HG02884 (cell line): Measurements from ENCODE around the gene RFX3.
A peak's percentile ranks its signal among the peaks of the same experiment; 100 is the strongest.

Experiments
- ATAC-seq: cut with Tn5 transposase; IDR thresholded peaks from one replicate; pipeline ENCODE4 v1.9.1; 2021; ENCODE audit warnings: mild to moderate bottlenecking, moderate library complexity; ENCODE audit not compliant: unreplicated experiment

The RFX3 gene

DNA sequence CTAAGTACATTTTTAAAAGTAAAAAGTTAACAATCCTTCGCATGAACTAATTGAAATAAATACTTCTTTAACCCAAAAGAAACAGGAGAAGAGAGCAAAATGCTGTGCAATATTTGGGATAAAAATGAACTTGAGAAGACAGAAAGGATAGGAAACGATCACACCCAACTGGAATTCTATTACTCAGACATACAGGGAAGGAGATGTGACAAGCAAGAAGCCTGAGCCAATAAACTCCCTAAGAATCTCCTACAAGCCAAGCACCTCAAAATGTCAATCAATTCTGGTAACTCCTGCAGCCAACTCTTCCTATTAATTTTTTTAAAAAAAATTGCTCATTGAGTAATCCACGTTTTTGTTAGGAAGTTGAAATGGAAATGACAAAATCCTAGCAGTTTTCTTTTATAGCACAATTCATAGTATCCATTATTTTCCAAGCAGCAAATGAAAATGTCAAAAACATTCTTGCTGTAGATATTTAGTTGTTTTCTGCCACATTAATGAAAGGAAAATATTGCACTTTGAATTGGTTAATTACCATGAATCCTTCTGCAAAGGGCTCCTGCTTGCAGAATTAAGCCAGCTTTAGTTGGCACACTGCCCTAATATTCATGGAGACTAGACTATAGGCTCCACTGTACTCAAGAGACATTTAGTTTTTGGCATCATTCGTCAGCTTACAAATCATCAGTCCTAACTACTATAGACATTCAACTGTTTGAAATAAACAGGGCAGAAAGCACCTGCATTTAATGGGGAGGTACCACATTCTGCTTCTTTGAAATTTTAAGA, 89.0 kb downstream of the RFX3 start:
- no peak for ATAC-seq

DNA sequence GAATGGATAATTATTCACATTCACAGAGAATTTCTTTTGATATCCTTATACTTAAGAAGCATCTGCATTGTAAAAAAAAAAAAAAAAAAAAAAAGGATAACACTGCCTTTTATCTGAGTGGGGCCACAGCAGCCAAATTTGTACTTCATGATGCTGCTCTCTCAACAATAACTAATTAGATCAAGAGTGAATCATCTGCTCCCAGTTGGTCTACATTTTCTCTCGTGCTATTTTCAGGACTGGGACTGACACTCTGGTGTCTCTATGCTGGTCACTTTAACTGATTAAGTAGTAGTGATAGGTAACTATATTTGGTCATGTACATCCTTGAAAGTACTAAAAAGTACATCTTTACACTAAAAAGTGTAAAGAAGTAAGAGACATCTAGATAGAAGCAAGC, 90.1 kb downstream of the RFX3 start:
- ATAC-seq, result no peak

DNA sequence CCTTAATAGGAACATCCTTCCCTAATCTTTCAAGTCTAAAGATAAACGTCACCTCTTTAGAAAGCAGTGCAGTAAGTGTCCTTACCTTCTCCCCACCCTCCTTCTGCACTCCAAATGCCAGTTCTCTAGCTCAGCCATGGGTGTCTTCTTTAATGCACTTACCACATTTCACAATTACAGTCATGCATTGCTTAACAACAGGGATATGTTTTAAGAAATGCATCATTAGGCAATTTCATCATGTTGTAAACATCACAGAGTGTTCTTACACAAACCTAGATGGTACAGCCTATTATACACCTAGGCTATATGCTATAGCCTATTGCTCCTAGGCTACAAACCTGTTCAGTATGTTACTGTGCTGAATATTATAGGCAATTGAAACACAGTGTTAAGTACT, 91.2 kb downstream of the RFX3 start:
- no peak for ATAC-seq

DNA sequence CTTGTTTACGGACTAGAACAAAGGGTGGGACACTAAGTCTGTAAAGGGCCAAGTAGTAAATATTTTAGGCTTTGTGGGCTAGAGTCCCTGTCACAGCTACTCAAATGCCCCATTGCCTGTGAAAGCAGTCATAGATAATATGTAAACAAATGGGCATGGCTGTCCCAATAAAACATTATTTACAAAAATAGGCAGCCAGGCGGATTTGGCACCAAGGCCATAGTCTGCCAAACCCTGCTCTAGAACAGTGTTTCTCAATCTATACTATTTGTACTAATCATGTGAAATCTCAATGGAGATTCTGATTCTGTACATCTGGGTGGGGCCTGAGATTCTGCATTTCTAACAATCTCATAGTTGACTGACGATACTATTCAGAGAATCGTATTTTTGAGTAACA, 92.0 kb downstream of the RFX3 start:
- no peak for ATAC-seq

DNA sequence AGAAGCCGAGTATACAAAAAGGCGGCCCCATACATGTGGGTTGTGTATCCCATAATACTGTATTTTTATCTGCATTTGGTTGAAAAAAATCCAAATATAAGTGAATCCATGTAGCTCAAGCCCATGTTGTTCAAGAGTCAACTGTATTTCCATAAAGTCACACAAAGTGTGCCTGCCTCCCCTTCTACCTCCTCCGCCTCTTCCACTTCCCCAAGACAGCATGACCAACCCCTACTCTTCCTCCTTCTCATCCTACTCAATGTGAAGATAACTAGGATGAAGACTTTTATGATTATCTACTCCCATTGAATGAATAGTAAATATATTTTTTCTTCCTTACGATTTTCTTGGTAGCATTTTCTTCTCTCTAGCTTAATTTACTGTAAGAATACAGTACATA, 92.7 kb downstream of the RFX3 start:
- no peak for ATAC-seq

DNA sequence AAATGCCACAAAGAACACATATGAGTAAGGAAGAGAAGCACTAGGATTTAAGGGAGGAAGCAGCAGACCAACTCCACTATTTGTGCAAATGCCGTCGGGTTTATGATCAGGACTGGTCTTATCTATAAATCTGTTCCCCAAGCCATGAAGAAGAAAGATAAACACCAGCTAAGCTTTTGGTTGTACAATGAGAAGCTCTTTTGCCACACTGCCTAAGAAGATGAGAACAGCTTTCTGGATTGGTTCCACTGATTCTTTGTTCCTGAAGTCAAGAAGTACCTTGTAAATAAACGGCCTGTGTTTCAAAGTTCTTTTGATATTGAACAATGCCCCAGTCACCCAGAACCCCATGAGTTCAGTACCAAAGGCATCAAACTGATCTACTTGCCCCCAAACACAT, 93.9 kb downstream of the RFX3 start:
- ATAC-seq, result no peak

DNA sequence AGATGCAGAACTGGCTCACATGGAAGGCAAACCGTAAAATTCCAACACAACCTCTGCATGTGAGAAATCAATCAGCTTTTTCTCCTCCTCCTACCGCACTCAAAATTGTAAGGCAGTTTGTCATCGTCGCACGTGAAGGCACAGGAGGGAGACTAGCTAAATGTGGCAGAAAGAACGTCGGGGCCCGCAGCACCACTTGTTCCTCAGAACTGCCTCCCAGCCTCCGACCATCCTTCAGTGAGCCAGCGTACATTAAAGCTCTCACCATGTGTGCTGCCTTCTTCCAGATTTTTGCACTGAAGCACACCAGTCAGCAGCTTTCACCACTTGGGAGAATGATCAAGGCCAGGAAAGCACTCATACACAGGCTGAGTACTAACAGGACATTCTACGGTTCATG, 105.9 kb downstream of the RFX3 start:
- no peak for ATAC-seq

DNA sequence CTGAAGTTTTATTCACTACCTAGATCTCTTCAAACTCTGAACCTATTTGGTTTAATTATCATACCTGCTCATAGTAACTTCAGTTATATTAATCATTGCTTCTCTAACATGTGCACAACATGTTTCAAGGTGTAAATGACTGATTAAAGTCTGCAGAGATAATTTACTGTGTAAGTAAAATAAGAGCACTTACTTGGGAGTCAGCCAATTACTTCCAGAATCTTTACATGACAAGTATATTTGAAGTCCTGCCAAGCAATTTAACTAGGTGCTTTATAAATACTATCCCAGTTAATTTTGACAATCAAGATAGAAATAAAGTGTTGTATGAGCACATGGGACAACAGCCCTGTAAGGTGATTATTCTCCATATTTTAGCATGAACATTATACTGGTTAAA, 109.9 kb downstream of the RFX3 start:
- ATAC-seq, result no peak

DNA sequence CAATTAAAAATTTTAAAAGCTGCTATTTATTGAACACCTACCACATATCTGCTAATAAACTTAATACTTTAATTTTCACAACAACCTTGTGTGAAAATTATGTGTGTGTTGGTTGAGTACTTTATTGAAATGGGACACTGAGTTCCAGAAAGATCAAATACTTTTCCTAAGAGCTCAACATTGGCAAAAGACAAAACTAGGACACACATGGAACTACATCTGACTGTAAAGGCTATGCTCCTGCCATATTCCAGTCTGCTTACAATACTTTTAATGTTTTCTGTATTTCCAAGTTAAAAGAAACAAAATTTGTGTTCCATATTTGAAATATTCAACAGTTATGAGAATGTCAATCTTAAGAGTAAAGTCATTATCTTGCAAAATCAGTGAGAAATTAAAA, 111.8 kb downstream of the RFX3 start:
- ATAC-seq, result no peak

DNA sequence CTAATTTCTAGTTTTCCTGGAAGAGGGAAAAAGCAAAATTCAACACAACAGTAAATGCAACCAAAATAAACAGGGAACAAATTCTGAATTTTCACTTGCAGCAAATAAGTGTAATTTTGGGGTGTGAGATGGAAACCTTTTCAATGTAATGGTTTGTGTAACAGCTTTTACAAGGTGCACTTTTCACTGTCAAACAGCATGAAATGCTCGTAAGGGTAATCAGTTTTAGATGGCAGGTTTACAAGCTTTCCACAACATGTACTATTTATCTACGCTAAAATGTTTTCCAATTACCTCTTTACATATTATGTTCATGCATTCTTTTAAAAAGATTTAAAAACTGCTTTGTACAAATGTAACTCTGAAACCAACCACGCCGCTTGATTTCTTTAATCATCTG, 115.3 kb downstream of the RFX3 start:
- ATAC-seq, result no peak

DNA sequence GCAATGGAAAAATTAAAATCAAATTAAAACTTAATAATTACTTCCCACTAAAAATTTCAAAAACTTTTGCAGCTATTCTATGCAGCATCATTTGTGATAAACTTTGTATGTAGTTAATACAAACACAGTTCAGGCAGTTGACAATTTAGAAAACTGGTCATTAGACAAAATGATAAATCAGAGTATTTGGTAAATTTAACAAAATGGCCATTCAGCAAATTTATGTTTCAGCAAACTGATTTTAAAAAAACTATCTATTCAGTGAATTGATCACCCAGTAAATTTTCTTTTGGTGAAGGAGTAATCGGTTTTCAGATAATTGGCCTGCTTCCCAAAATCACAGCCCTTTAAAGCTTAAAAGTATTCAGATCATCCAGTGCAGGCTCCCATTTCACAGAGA, 116.3 kb downstream of the RFX3 start:
- ATAC-seq, result no peak

DNA sequence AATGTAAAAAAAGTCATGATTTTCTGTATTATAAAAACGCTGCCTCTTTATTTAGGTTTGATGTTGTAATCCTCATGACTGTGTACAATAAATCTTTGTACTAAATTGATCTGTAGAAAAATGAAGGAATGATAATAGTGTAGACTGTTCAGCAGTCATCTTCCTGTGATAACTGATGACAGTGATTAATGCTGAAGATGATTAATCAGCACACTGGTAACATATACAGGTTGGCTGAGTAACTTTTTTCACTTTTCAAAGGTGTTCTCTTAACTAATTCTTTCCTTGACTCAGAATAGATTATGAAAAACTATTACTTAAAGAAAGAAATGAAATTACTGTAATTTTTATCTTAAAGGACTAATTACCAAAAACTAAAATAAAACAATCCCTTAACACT, 122.5 kb downstream of the RFX3 start:
- ATAC-seq, result no peak

DNA sequence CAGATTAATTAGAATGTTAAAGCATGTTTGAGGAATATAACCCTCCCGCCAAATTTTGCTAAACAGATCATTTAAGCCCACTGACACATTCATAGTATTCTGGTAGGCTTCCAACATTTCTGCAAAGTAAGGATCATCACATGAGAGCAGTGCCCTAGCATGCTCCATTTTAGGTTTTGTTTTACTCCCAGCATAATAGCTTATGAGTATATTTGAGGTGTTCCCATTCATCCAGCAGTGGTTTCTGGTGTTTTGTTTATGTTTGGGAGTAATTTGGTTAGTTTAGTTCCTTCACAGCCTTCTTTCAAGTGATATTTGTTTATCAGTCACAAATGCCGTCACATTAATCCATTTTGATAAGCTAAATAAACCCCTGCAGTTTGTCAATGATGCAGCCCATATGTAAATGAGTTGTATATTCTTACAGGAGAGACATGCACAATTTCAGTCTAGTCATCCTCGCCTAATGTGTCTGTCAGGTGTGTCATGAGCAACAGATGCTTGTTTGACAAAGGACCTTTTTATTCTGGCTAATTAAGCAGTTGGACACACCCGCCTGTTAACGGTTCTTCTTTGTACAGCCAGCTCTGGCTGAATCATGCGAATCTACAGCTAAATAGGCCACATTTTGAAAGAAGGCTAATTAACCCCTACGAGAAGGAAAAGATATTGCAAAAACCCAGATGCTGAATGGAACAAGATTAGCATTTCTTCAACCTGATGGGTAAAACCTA, 124.4 kb downstream of the RFX3 start:
- ATAC-seq, result no peak

DNA sequence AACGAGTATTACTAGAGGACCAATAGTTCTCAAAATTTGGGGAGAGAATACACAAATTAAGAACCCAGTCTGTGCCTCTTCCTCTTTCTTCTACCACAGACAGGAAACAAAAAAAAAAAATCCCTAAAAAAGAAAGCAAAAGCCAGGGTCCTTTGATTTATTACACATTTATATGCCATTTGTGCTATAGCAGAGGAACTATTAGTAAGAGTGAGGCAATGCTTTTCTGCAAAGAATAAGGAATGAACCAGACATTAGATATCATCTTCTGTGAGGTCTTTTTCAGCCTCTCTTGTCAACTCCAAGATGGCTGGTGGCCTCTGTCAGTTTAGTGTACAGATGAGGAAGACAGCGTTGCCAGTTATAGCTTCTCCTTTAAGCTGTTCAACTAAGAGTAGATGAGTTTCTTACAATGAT, 127.6 kb downstream of the RFX3 start:
- peak; percentile 55 for ATAC-seq

DNA sequence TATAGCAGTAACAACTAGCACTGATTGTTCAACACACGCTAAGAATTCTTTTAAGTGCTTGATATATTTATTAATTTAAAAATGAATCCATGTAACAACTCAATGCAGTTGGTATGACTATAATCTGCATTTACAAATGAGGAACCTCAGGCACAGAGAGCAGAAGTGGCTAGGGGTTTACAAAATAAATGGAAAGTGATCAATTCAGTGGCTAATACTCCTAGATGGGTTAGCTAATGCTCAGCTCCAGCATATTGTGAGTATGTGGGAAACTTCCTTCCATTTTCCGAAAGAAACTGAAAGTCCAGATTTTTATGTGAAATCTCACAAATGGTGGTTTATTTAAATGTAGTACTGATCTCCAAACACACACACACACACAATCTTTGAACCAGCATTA, 128.0 kb downstream of the RFX3 start:
- peak; percentile 41 for ATAC-seq

DNA sequence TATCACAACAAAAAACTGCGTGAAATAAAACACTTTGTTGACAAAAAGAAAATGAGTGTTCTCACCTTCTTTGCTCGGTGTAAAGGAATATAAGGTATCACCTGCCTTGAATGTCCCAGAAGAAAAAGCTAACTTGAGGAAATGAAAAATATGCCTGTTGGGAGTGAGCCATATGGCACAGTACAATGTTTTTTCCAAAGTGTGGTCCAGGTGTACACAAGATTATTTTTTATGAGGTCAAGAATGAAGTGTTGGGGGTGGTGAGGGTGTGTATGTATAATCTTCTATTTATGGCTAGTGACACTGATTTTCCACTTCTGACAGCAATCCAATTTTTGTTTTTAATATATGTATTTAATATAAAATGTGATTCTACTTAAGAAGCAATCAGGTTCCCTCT, 134.4 kb downstream of the RFX3 start:
- no peak for ATAC-seq

DNA sequence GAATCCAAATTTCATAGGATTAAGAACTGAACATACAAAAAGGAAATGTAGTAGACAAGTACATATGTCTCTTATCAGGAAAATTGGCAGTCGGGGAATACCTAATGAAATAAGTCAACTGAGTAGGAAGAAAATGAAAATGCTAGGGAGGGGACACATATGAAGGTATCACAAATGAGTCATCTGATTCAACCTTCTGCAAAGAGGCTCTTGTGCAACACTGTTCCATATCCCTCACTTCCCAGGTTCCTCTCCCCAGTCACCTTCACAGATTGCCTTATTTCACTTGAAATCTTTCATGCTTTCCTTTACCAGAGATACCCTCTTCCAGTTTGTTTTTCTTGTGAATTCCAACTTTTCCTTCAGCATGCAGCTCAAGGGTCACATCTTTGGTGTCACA, 139.0 kb downstream of the RFX3 start:
- ATAC-seq, result no peak

DNA sequence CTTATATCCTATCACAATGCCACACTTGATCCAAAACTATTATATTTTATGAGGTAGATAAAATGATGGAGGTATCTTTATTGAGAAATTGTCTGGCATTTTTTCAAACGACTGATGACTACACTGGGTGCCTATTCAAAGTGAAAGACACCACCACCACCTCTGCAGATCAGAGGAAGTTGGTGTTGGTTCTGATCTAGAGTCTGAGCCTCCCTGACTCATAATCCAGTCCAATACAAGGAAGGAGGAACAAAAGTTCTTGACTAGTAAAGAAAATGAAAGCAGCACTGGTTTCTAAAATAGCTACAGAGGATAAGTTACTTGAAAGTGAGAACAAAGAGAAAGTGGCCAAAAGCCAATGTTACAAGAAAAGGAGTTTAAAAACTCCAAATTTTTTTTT, 139.9 kb downstream of the RFX3 start:
- peak; percentile 96 for ATAC-seq

DNA sequence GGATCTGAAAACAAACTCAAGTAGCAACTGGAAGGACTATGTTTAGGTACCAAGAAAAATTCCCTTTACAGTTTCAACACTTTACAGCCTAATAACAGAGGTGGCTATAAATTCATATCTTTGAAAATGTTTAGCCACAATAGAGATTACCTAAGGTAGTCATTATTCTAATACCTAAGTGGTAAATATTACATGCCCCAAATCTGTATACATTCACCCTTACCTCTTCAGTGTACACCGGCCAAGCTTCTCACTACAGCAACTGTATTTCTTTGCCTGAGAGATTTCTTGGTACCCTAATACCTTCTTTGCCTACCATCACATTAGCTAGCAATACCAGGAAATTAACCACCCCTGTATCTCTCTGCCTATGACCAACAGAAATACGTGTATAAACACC, 154.0 kb downstream of the RFX3 start:
- no peak for ATAC-seq

DNA sequence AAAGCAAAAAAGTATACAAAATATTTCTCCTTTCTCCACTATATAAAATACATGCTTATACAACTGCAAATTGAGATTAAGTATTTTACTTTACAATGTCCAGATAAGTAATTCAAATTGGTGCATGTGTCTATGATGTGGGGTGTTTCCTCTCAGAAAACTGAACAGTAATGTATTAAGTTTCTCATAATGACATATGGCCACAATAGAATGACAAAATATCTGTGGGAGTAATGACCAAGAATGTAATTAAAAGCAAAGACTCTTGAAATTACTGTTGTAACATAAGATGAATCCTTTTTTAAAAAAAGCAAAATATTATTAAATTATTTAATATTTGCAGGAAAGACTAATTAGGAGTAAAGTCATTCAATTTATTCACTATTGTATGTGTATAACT, 155.1 kb downstream of the RFX3 start:
- no peak for ATAC-seq

DNA sequence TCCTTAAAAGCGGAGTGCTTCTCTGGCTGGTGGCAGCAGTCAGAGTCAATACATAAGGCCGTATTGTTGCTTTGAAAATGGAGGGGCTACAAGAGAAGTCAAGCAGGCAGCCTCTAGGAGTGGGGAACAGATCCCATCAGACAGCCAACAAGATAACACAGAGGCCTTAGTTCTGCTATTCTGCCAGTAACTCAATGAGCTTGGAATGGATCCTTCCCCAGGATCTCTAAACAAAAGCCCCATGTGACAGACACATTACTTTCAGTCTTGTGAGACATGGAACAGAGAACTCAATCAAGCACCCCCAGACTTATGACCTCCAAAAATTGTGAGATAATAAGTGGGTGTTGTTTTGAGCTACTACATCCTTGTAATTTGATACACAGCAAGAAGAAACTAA, 158.6 kb downstream of the RFX3 start:
- no peak for ATAC-seq

DNA sequence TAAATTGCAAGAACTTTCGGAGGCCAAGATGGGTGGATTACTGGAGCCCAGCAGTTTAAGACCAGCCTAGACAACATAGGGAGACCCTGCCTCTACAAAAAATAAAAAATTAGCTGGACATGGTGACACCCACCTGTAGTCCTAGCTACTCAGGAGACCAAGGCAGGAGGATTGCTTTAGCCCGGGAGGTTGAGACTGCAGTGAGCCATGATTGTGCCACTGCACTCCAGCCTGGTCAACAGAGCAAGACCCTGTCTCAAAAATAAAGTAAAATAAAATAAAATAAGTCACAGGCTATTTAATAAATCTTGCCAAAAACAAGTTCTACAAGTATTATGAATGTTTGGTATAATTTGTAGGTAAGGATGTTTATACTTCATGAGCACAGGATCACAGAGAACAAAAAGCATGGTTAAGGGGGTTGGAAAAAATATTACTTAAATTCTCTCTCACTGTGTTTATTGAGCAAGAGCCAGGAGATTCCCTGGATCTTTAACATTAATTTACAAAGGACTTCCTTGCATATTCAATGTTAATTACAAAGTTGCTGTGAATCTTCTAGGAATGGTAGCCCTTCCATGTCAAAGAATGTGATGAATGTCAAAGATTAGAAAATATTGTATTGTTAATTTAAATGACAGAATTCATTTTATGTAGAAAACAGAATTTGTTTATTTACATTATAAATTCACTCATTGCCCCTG, 164.0 kb downstream of the RFX3 start:
- no peak for ATAC-seq
